GM19025 (cell line): ENCODE results near the gene CRABP2.

Experiments
- ATAC-seq: cut with Tn5 transposase; IDR thresholded peaks from one replicate; pipeline ENCODE4 v1.9.1; 2021; ENCODE audit warnings: mild to moderate bottlenecking, low read depth, moderate library complexity; ENCODE audit not compliant: unreplicated experiment

Gene CRABP2

DNA sequence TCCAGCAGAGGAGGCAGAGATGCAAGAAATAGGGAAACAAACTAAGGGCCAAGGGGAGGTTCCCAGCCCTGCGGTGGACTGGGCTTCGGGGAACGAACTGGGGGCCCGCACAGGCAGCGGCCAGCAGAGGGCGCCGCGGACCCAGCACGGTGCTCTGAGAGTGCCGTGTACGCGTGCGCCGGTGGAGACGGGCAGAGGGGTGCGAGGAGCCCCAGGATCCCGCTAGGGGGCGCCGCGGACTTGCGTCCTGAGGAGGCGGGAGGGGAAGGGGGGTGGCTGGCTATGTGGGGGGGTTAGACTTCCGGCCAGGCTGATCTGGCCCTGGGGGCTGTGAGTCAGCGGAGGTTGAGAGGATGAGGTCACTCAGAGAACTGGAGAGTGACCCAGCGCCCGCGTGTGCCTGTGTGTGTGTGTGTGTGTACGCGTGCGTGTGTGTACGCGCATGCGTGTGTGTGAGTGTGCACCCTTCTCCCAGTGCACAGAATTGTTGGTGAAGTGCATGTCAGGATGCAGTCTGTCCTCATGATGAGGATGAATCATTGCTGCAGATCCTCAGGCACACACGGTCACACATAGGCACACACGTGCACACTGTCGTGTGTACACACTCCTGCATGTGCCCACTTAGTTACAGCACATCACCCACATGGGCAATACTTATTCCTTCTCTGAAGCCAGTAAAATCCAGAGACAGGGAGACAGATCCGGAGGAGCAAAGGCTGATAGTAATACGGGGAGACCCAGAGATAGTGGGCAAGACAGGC lies 45.2 kb downstream of the CRABP2 start:
- ATAC-seq = no peak

DNA sequence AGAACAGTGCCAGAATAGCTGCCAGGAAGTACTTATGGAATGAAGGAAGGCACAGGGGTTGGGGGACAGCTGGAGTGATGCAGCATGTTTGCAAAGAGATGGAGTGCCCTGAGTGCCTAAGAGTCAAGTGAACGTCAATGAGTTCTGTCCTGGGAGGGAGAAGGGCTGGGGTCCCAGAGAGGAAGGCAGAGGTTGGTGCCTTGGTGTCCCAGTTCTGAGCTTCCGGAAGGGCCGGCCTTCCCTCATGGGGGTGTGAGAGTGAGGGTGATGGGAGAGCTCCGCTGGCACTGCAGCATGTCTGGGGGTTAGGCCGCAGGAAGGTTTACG lies 45.8 kb downstream of the CRABP2 start:
- no peak for ATAC-seq

DNA sequence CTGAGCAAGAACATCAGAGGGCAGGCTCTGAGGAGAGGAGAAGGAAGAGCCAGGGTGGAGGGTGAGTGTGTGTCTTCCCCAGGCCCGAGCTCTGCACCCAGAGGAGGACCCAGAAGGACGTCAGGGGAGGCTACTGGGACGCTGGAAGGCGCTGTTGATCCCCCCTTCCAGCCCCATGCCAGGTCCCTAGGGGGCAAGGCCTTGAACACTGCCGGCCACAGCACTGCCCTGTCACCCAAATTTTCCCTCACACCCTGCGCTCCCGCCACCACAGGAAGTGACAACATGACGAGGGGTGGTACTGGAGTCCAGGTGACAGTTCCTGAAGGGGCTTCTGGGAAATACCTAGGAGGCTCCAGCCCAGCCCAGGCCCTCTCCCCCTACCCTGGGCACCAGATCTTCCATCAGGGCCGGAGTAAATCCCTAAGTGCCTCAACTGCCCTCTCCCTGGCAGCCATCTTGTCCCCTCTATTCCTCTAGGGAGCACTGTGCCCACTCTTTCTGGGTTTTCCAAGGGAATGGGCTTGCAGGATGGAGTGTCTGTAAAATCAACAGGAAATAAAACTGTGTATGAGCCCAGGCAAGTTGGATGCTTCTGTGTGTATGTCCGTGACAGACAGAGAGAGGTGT lies 46.3 kb downstream of the CRABP2 start:
- no peak for ATAC-seq

DNA sequence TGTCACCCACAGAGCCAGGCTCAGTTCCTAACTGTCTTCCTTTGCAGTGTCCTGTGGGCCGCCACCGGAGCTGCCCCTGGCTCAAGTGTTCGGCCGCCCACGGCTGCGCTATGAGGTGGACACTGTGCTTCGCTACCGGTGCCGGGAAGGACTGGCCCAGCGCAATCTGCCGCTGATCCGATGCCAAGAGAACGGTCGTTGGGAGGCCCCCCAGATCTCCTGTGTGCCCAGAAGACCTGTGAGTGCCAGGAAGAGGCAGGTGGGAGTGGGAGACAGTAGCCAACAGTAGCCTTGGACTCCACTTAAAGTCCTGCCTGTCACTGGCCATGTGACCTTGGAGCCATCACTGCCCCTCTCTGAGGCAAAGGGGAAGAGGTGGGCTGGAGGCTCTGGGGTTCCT lies 46.9 kb downstream of the CRABP2 start:
- no peak for ATAC-seq

DNA sequence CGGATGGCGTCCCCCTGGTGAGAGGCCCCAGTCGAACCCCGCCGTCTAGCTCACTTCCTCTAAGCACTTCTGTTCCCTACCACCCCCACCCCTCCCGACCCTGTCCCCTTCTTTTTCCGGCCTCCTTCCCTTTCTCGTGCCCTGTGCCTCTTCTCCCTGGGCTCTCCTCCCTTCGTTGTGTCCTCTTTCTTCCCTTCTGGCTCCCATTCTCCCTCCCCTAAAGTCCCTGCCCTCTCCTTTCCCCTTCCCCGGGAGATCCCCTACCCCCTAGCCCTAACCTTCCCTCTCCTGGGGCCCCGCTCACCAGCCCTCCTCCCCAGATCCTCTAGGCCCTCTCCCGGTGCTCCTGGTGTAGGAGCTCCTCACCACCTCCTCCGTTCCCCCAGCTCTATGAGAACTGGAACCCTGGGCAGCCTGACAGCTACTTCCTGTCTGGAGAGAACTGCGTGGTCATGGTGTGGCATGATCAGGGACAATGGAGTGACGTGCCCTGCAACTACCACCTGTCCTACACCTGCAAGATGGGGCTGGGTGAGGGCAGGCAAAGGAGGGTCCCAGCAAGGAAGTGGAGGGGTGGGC lies 47.6 kb downstream of the CRABP2 start:
- no peak for ATAC-seq

DNA sequence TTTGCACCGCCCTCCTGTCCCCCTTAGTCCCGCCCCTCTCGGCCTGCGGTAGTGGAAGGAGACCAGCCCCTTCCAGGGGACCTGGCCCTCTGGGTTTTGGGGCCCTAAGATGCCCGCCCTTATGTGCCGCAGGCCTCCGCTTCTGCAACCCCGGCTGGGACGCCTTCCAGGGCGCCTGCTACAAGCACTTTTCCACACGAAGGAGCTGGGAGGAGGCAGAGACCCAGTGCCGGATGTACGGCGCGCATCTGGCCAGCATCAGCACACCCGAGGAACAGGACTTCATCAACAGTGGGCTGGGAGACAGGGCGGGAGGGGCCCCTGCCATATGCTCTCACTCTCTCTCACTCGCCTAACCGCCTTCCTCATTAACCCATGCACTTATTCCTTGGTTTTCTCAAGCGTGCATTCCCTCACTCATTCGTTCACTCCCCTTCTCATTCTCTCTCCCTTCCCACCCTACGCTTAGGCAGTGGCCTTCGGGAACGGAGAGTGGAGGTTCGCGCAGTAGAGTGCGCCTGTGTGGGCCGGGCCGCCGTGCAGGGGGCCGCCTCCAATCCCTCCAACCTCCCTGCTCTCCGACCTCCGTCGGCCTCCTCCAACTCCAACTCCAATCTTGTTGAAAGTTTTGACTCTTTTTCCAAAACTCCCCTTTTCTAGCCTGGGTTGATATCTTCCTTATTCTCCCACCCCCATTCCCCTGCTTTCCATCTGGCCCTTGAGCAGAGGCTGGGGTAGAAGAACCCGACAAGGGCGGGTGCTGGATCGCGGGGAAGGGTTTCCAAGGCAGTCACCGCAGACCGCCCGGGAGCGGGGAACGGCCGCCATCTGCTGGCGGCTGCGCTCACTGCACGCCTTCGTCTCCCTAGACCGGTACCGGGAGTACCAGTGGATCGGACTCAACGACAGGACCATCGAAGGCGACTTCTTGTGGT lies 48.3 kb downstream of the CRABP2 start:
- no peak for ATAC-seq

DNA sequence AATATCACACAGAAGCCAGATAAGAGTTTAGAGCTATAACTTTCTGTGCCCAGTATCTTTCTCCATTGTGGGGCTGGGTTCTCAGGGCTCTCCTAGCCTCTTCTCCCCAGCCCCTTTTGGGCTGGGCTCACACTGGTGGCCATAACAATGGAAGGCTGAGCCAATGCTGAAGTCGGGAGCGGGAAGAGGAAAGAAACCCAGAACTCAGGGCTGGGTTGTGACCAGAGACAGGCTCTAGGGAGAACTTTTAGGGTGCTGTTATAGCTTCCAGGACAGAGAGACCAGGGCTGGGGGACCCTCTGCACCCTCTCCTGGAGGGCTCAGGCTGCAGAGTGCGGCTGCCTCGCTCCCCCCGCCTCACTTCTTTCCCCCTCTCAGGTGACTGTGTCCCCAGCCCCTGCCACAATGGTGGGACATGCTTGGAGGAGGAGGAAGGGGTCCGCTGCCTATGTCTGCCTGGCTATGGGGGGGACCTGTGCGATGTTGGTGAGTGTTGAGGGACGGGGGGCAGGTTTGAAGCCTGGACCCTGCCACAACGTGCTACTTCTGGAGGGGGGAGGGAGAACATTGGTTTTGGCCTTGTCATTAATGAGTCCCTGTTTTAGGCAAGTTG lies 49.4 kb downstream of the CRABP2 start:
- ATAC-seq = no peak

DNA sequence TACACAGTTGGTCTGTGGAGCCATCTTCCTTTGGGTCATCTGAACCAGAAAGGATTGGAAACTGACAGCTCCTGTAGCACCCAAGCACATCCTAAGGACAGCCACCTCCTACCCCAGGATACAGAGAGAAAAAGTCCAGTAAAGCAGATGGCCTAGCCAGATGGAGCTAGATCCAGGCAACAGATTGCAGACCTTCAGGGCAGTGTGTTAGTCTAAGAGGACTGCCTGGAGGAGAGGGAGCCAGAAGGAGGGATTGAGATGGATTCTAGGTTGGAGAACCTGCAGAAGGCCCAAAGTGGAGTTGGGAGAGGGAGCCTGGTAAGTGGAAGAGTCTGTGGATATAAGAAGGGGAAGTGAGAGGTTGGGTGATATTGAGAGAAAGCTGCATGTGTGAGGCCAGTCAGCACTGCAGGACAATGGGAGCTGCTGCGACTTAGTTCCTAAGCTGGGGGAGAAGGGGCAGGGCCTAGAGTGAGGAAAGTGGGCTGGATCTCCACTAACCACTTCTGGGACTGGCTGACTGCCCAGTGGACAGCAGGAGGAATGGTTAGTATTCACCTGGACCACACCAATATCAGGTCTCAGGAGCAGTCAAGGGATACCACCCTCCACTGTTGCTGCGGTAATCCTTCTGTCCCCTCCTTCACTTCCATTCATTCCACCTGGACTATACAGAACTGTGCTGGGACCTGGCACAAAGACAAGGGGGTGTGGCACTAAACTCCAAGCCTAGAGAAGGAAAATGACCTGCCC lies 50.1 kb downstream of the CRABP2 start:
- ATAC-seq = no peak

- ATAC-seq = no peak
Measured at GRCh38 chr1:156654700-156655099, 50.7 kb downstream of the CRABP2 start.

DNA sequence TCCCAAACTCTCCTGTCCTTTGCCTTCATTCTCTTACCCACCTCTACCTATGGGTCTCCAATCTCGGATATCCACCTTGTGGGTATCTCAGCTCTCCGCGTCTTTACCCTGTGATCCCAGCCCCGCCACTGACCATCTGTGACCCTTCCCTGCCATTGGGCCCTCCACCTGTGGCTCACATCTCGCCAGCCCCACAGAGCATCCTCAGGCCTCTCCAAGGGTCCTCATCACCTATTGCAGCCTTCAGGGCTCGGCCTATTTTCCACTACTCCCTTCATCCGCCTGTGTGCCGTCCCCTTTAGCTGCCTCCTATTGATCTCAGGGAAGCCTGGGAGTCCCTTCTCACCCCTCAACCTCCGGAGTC lies 52.4 kb downstream of the CRABP2 start:
- no peak for ATAC-seq

DNA sequence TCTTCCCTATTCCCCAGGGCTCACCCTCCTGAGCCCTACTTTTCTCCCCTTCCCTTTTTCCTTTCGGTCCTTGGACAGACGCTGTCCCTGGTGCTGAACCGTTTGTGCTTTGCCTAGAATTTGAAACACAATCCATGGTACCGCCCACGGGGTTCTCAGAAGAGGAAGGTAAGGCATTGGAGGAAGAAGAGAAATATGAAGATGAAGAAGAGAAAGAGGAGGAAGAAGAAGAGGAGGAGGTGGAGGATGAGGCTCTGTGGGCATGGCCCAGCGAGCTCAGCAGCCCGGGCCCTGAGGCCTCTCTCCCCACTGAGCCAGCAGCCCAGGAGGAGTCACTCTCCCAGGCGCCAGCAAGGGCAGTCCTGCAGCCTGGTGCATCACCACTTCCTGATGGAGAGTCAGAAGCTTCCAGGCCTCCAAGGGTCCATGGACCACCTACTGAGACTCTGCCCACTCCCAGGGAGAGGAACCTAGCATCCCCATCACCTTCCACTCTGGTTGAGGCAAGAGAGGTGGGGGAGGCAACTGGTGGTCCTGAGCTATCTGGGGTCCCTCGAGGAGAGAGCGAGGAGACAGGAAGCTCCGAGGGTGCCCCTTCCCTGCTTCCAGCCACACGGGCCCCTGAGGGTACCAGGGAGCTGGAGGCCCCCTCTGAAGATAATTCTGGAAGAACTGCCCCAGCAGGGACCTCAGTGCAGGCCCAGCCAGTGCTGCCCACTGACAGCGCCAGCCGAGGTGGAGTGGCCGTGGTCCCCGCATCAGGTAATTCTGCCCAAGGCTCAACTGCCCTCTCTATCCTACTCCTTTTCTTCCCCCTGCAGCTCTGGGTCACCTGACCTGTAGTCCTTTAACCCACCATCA lies 53.0 kb downstream of the CRABP2 start:
- ATAC-seq = no peak
